Hepatic stellate cell (primary cell): ENCODE results near the gene DENND5A.
"Not testable (repeated sequence)": the region's sequence is repeated elsewhere in the genome, so short reads cannot be mapped to it uniquely, and the experiment has no call there.

ENCODE experiments used
- DNase-seq: peaks from one replicate; pipeline ENCODE4 v3.0.0; 2011; ENCODE audit warnings: low spot score

Gene DENND5A

GRCh38 chr11:9138612-9139579 is 126.3 kb downstream of the DENND5A start:
- peak; percentile 71 for DNase-seq

- DNase-seq, result no peak
These were observed 127.1 kb downstream of the DENND5A start for GRCh38 chr11:9138133-9138453.

- peak; percentile 59 for DNase-seq
These were observed 127.6 kb downstream of the DENND5A start for GRCh38 chr11:9137293-9138132.

- no peak for DNase-seq
These were observed 128.4 kb downstream of the DENND5A start for GRCh38 chr11:9136741-9137140.

GRCh38 chr11:9133956-9134355 is 131.2 kb downstream of the DENND5A start:
- DNase-seq, result no peak

- no peak for DNase-seq
These were observed 132.8 kb downstream of the DENND5A start for GRCh38 chr11:9132203-9132878.

GRCh38 chr11:9130297-9130696 is 134.9 kb downstream of the DENND5A start:
- no peak for DNase-seq

GRCh38 chr11:9126636-9127035 is 138.5 kb downstream of the DENND5A start:
- no peak for DNase-seq

GRCh38 chr11:9125185-9125886 is 139.8 kb downstream of the DENND5A start:
- DNase-seq, result no peak

GRCh38 chr11:9123595-9124304 is 141.4 kb downstream of the DENND5A start:
- DNase-seq, result no peak

GRCh38 chr11:9121469-9121796 is 143.7 kb downstream of the DENND5A start:
- DNase-seq, result no peak

GRCh38 chr11:9120664-9121468 is 144.3 kb downstream of the DENND5A start:
- no peak for DNase-seq

GRCh38 chr11:9118277-9118676 is 146.9 kb downstream of the DENND5A start:
- DNase-seq, result no peak

- DNase-seq, result no peak
These were observed 153.1 kb downstream of the DENND5A start for GRCh38 chr11:9112075-9112474.

GRCh38 chr11:9109858-9110731 is 155.1 kb downstream of the DENND5A start:
- DNase-seq, result no peak

GRCh38 chr11:9104580-9104979 is 160.6 kb downstream of the DENND5A start:
- no peak for DNase-seq

- DNase-seq, result no peak
These were observed 161.4 kb downstream of the DENND5A start for GRCh38 chr11:9103542-9104276.

- DNase-seq, result no peak
These were observed 165.5 kb downstream of the DENND5A start for GRCh38 chr11:9099617-9100016.

GRCh38 chr11:9098455-9098854 is 166.7 kb downstream of the DENND5A start:
- DNase-seq, result not testable (repeated sequence)
